PFSK-1 (cell line): ENCODE measurements around the gene ROMO1.

Source experiments
- POLR2AphosphoS5 ChIP-seq: IDR thresholded peaks from 2 replicates; pipeline ENCODE4 v1.6.1; 2012; ENCODE audit warnings: low read depth, mild to moderate bottlenecking, control low read depth, low read length, moderate library complexity
- REST ChIP-seq, 2 experiments: IDR thresholded peaks; 2 replicates each; pipeline versions ENCODE4 v1.6.1 to v1.8.0; 2011 to 2012; ENCODE audit warnings: low read depth in 2 of 2, low read length in 2 of 2, control low read depth in 1 of 2, inconsistent platforms in 1 of 2, mild to moderate bottlenecking in 1 of 2, moderate library complexity in 1 of 2; ENCODE audit not compliant: insufficient read depth in 1 of 2
- SIN3A ChIP-seq: IDR thresholded peaks from 2 replicates; pipeline ENCODE4 v1.6.1; 2012; ENCODE audit warnings: mild to moderate bottlenecking, low read length, moderate library complexity, borderline replicate concordance; ENCODE audit not compliant: insufficient read depth
- TAF1 ChIP-seq: IDR thresholded peaks from 2 replicates; pipeline ENCODE4 v1.6.1; 2012; ENCODE audit warnings: low read length, control low read depth, borderline replicate concordance; ENCODE audit not compliant: insufficient read depth

GRCh38 chr20:35661908-35662307, 37.3 kb upstream of the ROMO1 start:
- TF ChIP-seq SIN3A = no peak
- TF ChIP-seq POLR2AphosphoS5 = no peak
- TF ChIP-seq TAF1 = no peak
- TF ChIP-seq REST (IDR thresholded peaks at IDR 0.05; ENCODE audit: insufficient read depth in 1 of 2, low read depth in 2 of 2, low read length in 2 of 2) = no peak
